HG02678 (cell line): ENCODE data around the gene SP8.
A peak's percentile ranks its signal among the peaks of the same experiment; 100 is the strongest.
"Not testable (repeated sequence)": the region's sequence is repeated elsewhere in the genome, so short reads cannot be mapped to it uniquely, and the experiment has no call there.

Source experiments
- ATAC-seq: cut with Tn5 transposase; IDR thresholded peaks from one replicate; pipeline ENCODE4 v1.9.1; 2021; ENCODE audit warnings: mild to moderate bottlenecking, moderate library complexity; ENCODE audit not compliant: unreplicated experiment

Gene SP8

DNA sequence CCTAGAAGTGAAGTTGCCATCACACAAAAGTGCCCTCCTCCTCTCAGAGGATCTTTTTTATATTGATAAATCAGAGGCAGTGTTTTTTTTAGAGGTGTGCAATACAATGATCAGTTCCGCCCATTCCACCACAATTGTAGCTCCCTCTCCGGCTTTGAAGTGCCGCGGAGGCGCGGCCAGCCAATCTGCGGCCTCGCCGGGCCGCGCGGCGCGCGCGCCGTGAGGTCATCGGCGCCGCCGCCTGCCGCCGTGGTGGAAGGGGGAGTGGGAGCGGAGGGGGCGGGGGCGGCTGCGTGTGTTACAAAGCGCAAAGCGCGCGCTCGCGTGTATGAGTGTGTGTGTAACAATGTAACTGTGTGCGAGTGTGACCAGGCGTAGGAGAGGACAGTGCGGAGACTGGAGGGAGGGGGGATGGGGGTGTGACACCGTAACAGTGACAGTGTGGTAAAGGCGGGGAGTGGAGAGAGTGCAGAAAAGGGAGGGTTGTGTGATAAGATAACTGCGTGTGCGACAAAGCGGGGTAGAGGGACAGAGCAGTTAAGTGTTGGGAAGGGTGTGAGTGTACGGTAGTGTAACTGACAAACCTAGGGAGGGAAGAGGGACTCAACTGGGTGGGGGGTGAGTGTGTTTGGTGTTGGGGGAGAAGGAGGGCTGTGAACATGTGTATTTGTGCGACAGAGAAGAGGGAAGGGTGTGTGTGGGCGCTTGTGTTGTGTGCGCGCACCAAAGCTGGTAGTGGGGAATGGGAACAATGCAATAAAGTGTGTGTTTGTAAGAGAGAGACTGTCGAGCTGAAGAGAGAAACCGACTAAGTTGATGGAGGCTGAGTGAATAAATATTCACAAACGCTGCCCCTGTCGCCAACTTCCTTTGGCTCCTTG lies at the start of gene SP8:
SP8 (minus strand) TSS at position 108 of the 881 bp plus-strand sequence; CDS start at position 20, 88 bp downstream.
- no peak for ATAC-seq

DNA sequence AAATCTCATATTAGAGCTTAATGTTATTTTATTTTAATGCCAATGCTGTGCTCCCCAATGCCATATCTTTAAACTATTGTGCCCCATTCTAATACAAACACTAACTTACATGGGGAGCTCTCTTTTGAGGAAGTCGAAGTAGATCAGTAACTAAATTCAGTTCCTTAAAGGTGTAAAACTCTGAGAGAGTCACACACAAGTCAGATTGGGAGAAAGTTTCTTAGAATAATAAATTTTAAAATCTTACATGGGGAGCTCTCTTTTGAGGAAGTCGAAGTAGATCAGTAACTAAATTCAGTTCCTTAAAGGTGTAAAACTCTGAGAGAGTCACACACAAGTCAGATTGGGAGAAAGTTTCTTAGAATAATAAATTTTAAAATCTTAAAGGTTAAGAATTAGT lies 49.7 kb upstream of the SP8 start:
- ATAC-seq = peak; percentile 70

DNA sequence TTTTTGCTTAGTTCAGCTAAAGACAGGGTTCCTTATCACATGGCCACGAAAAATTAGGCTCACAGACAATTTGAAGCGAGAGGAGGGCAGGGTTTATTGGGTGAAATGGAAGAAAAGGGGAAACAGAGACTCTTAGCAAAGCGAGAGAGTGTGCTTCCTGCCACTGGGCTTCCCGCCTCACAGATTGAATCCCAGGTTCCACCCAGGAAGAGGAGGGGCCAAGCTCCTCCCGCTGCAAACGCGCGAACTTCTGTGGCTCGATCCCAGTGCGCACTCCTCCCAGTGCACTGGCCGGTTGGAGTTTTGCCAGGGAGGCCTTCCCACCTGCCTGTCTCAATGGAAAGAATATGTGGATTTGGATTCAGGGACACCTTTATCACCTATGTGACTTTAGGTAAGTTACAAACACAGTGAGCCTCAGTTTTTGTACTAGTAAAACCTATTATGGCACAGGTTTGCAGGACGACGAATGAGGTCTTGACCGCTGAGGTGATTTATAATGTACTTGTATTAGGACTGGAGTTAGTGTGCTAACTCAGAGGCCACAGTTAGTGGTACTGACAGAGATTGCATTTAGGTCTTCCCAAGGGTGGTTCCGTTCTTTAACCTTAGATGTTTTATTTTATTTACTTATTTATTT lies 48.5 kb upstream of the SP8 start:
- ATAC-seq = no peak

DNA sequence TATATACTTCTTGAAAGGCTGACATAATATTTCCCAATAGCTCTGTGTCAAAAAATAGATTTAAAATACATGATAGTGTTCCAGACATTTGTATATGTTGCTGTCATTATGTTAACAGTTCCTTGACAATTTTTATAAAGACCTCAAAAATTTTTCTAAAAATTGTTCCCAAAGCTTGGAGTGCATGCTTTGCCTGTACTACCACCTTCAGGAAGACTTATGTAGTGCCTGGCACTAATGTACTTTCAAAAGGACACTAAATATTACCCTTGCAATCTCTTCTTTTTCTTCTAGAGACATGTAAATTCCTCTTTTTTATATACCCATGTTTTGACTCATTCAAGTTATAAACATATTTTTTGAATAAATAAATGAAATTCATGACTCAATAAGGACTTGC lies 48.0 kb upstream of the SP8 start:
- no peak for ATAC-seq

DNA sequence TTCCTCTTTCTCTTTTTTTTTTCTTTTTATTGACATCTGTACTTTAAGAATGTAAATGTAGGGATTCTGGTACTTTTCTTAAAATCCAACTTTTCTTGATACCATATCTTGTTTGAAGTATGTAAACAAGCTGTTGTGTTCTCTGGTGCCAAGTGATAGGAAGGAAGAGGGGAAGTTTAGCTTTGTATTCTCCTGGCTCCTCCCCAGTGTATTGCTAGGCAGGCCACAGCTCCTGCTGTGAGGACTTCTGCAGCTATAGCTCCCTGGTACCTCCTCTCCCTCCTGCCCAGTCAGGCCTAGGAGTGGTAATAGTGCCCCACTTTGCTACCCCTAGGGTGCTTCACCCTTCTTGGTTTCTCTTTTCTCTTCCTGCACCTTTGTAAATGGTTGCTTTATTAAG lies 45.3 kb upstream of the SP8 start:
- ATAC-seq = no peak

DNA sequence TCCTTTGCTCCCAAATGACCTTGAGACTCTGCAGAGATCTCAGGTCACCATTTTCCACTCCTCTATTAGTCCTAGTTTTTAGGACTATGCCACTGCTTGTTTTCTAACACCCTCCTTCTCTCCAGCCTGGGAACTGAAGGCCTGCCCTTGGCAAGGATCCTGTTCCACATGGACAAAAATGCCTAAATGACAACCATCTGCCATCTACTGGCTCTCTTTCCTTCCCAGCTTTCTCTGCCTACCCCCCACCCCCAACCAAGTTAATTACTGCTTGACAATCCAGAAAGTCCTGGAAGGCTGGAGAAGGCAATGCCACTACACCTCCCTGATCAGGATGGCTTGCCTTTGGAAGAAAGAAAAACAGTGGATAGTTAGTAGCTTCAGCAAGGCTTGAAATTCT lies 44.8 kb upstream of the SP8 start:
- no peak for ATAC-seq

DNA sequence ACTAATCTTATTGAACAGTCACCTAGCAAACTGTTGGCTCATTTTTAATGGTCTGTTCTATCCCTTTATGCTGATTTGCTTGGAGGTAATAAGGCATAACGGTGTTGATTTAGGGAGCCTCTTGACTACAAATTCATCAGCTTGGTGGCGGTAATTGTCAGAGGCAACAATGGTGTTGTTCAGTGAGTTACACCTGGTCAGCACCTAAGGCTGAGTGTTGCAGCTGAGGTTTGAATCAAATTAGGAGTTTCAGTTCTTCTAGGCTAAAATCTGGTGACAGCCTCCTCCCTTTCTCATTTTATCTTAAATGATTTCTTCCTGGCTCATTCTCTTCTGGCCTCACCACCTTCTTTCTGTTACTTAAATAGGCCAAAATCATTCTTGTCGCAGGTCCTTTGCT lies 42.3 kb upstream of the SP8 start:
- no peak for ATAC-seq

DNA sequence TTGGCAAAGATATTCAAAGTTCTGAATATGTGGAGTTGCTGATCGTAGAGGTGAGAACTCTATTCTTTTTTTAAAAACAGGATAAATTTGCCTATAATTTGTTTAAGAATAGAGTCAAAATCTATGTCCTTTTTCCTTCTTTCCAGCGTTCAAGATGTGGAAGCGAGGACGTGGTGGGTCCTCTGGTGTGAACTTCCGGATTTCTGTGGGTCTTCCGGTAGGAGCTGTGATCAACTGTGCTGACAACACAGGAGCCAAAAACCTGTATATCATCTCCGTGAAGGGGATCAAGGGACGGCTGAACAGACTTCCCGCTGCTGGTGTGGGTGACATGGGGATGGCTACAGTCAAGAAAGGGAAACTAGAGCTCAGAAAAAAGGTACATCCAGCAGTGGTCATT lies 40.5 kb upstream of the SP8 start:
- ATAC-seq = no peak

DNA sequence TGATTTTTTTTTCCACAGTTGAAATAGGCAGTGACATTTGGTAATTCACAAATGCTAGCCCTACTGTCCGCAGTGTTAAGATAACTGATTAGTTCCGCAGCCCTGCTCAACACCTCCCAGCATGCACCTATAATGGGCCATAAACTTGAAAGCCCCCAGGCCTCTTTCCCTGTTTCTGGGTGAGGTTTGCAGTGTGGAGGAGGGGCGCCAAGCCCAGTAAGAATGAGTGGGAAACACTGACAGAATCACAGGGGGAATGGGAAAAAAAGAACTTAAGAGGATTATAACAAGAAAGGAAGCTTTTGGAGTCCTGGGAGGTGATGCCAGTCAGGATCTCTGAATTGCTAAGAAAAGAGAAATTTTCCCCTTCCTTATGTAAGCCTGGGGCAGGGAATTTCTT lies 39.6 kb upstream of the SP8 start:
- ATAC-seq = no peak

DNA sequence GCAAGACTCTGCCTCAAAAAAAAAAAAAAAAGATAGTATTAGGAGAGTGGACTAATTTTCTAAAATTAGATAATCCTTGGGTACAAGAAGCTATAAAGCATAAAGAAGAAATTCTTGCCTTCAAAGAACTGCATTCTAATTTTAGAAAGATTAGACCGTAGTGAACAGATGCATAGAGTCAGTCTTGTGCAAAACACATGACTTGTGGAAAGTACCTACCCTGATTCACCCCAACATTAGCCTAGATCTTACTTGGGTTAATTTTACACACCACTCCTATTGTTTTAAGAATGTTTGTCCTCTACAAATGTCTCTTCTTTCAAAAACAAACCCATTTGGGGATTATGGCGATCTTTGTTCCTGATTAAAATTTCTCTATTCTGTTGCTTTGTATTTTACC lies 38.9 kb upstream of the SP8 start:
- no peak for ATAC-seq

DNA sequence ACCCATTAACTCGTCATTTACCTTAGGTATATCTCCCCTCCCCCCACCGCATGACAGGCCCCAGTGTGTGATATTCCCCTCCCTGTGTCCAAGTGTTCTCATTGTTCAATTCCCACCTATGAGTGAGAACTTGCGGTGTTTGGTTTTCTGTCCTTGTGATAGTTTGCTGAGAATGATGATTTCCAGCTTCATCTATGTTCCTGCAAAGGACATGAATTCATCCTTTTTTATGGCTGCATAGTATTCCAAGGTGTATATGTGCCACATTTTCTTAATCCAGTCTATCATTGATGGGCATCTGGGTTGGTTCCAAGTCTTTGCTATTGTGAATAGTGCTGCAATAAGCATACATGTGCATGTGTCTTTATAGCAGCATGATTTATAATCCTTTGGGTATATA lies 34.7 kb upstream of the SP8 start:
- not testable (repeated sequence) for ATAC-seq

DNA sequence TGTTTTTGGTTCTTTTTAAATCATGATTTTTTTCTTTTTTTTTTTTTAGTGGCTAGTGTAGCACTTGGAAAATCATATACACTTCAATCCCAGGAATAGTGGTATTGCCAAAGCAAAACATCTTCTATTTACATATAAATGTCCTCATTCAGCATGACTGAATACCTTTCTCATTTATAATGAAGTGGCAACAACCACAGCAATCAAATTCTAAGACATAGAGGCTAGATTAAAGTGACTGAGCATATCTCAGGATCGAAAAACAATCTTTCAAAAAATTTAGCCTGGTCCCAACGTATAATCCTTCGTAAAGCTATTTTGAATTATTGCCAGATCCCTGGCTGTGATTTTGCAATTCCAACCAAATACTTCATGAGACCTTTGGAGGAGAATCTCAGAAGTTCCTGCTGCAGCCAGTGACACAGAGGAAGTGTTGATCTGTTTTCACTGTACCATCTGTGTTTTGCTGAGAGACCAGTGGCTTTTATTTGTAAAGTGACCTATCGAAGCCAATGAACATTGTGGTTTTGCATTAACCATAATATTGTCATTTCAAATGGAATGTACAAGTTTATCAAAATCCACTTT lies 29.8 kb upstream of the SP8 start:
- no peak for ATAC-seq

DNA sequence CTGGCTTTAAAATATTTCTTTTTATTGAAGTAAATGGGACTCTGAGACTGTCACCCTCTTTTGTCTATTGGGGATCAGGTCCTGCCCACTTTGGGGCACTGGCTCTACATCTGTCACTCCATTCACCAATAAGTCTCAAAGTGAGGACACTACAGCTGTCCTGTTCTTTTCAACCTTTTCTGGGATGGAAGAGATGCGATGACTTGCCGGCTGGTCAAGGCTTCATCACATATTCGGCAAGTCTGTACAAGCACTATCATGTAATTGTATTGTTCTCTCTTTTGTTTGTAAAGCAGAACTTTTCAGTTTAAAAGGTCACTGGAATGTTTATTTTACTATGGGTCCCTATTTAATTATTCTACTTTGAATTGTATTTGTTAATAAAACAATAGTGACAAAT lies 17.7 kb upstream of the SP8 start:
- no peak for ATAC-seq

DNA sequence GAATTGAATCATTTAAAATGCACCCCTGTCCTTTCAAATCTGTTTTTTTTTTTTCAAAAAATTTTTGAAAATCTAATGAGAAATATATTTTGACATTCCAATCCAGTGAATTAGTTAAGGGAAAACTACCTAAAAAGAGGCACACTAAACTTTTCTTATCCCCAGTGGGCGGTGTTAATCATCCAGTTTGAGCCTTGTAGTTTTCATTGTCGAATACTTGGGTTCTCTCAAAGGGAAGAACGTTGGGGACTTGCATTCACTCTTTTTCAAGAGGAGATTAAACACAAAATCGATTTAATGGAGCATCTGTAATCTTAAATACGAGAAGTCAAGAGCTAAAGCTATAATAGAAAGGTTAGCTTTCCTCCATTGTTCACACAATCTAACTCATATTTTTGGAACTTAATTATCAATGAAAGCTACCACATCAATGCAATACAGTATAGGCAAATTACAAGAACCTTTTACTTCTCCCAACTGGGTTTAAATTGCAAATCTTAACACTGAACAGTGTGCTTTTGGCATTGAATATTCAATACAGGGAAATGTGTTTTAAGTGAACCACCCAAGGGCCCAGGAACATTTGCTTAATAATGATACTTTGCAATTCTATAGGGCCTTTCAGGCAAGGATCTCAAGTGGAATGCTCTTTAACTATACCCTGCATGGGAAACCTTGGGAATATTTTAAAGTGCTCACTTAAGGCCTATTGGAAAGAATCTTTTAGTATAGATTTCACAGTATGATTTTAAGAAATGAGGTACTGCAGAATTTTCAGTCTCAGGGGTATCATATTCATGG lies 13.1 kb upstream of the SP8 start:
- ATAC-seq = no peak

DNA sequence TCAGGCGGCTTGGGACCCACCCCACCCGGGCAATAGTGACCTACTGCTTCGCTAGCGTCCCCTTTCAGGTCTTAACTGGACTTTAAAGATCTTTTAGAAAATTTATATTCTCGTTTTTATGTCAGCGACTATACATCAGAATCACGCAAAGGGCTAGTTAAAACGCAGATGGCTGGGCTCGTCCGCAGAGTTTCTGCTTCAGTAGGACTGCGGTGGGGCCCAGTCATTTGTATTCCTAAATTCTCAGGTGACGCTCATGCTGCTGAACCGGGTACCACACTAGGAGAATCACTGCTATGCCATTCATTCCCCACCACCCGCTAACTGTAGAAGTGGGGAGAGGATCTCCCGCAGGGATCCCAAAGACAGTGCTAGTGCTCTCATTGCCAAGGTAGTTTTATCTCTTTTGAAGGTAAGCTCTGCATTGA lies 12.0 kb upstream of the SP8 start:
- ATAC-seq = no peak

DNA sequence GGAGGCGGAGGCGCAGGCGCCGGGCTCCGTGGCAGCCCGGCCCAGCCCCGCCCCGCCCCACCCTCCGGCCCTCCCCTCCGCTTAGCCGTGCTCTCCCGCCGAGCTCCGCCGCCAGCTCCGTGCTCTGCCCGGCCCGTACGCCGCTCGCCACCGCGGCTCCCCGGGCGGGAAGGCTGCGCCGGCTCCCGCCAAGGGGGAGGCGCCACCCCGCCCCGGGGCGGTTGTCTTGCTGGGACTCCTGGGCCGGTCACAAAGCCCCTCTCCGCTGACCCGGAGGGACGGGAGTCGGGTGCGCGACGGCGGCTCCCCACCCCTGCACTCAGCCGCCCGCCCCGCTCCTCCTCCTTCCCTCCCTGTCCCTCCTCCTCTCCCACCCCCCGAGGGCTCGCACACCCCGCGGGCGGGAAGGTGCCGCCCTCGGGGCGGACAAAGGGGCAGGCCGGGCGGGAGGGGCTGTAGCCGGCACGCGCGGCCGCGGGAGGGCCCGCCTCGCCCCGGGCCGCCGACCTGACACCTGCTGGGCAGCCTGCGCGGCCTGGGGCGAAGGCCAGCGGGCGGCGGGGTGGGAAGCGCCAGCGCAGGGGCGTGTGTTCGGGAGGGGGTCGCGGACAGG lies 11.5 kb upstream of the SP8 start:
- peak; percentile 86 for ATAC-seq

DNA sequence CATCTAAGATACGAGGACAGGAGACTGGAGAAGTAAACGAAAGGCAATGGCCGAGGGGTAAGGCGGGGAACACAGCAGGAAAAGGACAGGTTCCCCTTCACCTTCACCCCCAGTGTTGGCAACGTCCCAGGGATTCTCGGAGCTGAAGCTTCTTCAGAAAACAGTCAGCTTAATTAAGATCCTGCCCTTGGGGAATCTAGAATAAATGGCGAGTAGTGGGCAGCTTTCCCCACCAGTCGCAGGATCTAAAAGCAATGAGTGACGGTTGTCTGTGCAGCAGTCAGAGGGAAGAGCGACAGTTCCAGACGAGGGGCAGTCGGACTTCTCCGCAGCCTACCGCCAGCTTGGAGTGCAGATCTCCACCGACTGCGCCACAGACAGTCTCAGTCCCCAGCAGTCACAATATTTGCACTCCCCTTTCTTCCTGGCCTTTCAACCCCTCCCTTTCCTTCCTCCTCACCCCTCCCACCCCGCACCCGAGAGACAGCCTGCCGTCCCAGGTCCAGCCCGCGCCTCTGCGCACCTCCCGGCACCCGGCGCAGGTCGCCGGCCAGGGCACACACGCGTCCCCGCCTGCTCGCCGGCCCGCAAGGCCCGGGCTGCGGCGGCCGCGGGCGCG lies 10.9 kb upstream of the SP8 start:
- ATAC-seq = peak; percentile 66

DNA sequence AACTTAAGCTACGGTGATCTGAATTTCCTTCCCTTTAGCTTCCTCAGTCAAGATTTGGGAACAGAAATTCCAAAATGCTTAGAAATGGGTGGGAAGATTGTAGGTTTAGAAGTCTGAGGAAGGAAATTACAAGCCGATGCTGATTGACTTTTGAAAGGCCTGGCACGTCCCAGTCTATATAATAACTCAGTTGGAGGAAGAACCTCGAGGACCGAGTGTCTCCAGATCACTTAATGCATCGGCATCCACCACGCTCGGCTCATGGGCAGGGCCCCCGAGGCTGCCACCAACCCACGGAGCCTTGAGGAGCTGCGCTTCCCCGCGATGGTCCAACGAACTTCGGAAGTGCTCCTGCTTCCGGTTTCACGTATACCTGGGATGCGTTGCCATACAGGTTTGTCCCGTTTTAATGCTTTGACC lies 10.4 kb upstream of the SP8 start:
- no peak for ATAC-seq

DNA sequence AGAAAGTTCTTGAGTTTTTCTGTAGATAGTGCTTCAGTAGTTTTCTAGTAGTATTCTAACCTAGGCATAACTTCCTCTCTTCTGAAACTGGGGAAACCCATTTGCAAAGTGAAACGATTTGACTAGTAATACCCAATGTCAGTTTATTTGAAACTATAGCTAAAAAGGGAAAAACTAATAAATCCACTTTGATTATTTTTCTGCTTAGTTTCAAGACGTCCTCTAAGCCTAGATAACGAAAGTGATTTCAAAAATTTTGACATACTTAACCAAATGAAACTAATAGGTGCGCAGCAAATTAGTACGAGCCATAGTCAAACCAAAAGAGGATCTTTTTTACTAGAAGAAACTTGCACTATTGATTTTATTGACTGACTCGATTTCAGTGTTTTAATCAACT lies 9.8 kb upstream of the SP8 start:
- ATAC-seq = no peak

DNA sequence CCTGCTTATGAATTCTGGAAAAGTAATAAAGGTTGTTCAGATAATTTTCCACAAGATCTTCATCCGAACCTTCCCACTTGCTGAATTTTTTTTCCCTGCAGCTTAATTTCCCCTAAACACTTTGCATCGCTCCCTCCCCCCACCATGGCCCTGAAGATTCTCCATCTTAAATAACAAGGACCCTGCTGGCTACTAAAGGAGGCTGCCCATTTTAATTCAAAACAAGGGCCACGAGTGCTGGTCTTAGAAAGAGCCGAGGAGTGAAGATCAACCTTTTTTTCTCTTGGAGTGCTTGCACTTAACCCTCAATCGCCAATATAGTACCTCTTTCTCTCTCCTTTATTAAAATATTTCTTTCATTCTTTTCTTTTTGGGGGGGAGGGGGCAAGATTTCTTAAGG lies 9.2 kb upstream of the SP8 start:
- ATAC-seq = no peak
